Esophagus squamous epithelium (tissue), 5 donors: ENCODE results near the gene MYL6. TPM values are rescaled to one million over a fixed set of nuclear protein-coding genes. Genes with fewer than 3 reads are reported as not detected.
A peak's percentile ranks its signal among the peaks of the same experiment; 100 is the strongest.

Experiments
- DNase-seq: peaks from one replicate; lab custom pipeline; 2025; lab: John Stamatoyannopoulos, UW
- H3K27ac ChIP-seq, 4 donors: fragments of 200-600 bp; sonication (generic); one replicate each; pipeline ENCODE4 v1.5.1; 2016 to 2019; ENCODE audit warnings: mild to moderate bottlenecking in 1 of 4
- H3K27me3 ChIP-seq, 4 donors: fragments of 200-600 bp; sonication (generic); 1 replicate in 3 of 4; 2 replicates in 1 of 4; pipeline versions ENCODE4 v1.5.1 to v1.6.0; 2017 to 2021; ENCODE audit warnings: antibody characterized with exemption in 1 of 4
- H3K36me3 ChIP-seq, 3 donors: fragments of 200-600 bp; sonication (generic); one replicate each; pipeline ENCODE4 v1.5.1; 2016 to 2019
- H3K4me1 ChIP-seq, 3 donors: fragments of 200-600 bp; sonication (generic); one replicate each; pipeline ENCODE4 v1.5.1; 2017 to 2019
- H3K4me3 ChIP-seq, 4 donors: fragments of 200-600 bp; sonication (generic); 1 replicate in 3 of 4; 2 replicates in 1 of 4; pipeline ENCODE4 v1.5.1; 2016 to 2019; ENCODE audit warnings: mild to moderate bottlenecking in 2 of 4, moderate library complexity in 1 of 4
- H3K9me3 ChIP-seq, 3 donors: fragments of 200-600 bp; sonication (generic); one replicate each; pipeline ENCODE4 v1.5.1; 2016 to 2019
- CTCF ChIP-seq, 6 experiments: fragments of 450-650 bp in 4 of 6; fragments of 200-600 bp in 2 of 6; sonication (generic) in 2 of 6; IDR thresholded peaks; one replicate each; pipeline ENCODE4 v1.5.1; 2016 to 2019; ENCODE audit warnings: antibody characterized with exemption in 6 of 6, mild to moderate bottlenecking in 4 of 6, moderate library complexity in 4 of 6
- POLR2A ChIP-seq, 4 donors: fragments of 450-650 bp; IDR thresholded peaks; one replicate each; pipeline ENCODE4 v1.6.1; 2017; ENCODE audit warnings: antibody characterized with exemption in 4 of 4, mild to moderate bottlenecking in 4 of 4, moderate library complexity in 3 of 4
- WGBS, 2 donors: methylation state at CpG; one replicate each; pipeline ENCODE4 v1.1.5; 2018; 5-methylcytosine and 5-hydroxymethylcytosine counted together
- intact Hi-C: fragments of 100-400 bp; cut with DNase I; formaldehyde crosslinking; loops from one replicate; pipeline ENCODE4 v1.15.0; 2022
- total RNA-seq, 4 donors: library from RNA; depleted of rRNA; stranded (reverse); fragments of >200 nt; gene quantifications; one replicate each; pipeline ENCODE4 v1.1.0, GENCODE V29; 2016
- donor health status: DM: yes; HTN: yes; CAD: no.

Gene MYL6
- 1,000 to 10,000 TPM; 1,011 to 2,279 (median 1,490) TPM for total RNA-seq

DNA sequence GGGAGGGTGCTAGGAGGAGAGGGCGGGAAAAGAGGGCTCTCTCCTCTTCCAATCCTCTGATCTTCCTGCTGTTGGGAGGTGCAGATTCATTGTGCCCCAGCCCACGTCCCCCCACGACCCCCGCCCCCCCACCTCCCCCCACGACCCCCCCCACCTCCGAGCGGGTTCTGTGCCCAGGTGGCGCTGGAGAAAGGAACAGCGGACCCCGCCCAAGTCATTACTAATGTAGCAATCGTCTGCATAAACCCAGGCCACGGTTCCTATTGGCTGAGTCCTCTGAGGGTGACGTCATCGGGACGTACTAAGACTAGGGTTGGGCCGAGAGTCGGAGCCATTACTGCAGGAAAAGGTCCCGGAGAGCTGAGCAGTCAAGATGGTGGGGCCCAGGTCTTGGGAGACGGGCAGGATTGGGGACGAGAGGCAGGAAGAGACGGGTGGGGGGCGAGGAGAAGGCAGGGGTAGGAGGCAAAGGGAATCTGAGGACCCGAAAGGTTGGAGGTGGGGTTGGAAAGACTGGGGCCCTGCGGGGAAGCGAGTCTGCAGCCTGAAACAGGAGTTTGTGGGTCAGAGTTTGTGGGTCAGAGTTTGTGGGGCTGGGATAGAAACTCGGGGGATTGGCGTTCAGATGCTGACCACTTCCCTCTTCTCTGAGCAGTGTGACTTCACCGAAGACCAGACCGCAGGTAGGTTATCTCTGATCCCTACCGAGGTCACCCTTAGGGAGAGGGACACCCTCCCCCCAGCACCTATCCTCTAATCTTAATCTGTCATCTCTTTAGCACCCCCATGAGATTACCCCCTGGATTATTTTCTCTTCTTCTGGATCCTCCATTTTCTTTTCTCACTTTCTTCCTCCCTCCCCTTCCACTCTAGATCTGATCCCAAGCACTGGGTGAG lies at the start of gene MYL6:
TSS of gene MYL6 (plus strand) at position 331 of the 897 bp plus-strand sequence. CDS start at position 374, 43 bp downstream.
- peaks cover 27 to 61% (median 35%) of the 10 kb centered on the region in 3 donors for H3K4me1 ChIP-seq
- intact Hi-C loops = no loop called here
- peak in 2 of 6 experiments; percentile 13 to 14 for TF ChIP-seq CTCF (IDR thresholded peaks at IDR 0.05)
- TF ChIP-seq POLR2A (IDR thresholded peaks at IDR 0.05) = peak in 3 of 4 donors; percentile 99

DNA sequence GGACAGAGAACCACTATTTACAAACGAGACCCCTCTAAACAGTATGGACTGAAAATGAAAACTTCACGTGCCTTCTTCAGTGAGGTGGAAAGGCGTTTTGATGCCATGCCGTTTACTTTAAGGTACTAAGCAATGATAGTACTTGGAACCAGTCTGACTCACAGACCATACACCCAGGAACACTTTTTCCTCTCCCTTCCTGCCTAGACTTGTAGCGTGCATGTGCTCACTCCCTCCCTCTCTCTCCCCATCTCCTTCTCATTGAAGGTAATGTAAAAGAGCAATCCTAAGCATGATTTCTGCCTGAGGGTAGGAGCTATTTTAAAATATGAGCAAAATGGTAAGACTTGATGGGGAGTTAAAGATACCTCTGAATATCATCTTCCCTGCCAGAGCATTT lies 47.6 kb upstream of the MYL6 start:
- intact Hi-C loops = no loop called here
- WGBS, 2 donors = 27 to 59% methylated on average over 5 of the region's 5 CpGs
- DNase-seq = no peak
- Histone ChIP-seq H3K4me3 (no peak overlapping the region), H3K4me1 (peaks cover 3 to 48% (median 16%) of the 10 kb centered on the region in 3 donors), H3K36me3 (peaks cover 23 to 82% (median 55%) of the 10 kb centered on the region in 3 donors), H3K9me3 (no peaks in the 10 kb centered on the region), H3K27me3 (no peaks in the 10 kb centered on the region), H3K27ac (peak overlapping the region; percentile 2 to 63 (median 43))
- no peak for TF ChIP-seq CTCF (IDR thresholded peaks at IDR 0.05)
- no peak for TF ChIP-seq POLR2A (IDR thresholded peaks at IDR 0.05)

More for the DNA sequence above, at the start of gene MYL6:
- Histone ChIP-seq H3K27ac (peak within 1 kb of the TSS; percentile 93 to 100 (median 99)), H3K4me3 (peak within 1 kb of the TSS; percentile 61 to 97 (median 80)), H3K9me3 (no peaks in the 10 kb centered on the region), H3K36me3 (peaks cover 26 to 47% (median 40%) of the 10 kb centered on the region in 3 donors), H3K27me3 (no peaks in the 10 kb centered on the region)
- DNase-seq = peak; percentile 96
- 0% methylated on average over 19 to 20 of the region's 30 CpGs for WGBS, 2 donors

GRCh38 chr12:56114084-56114483 lies 44.1 kb upstream of the MYL6 start:
- intact Hi-C loops = no loop called here
- DNase-seq = no peak
- H3K27ac ChIP-seq = no peak overlapping the region
- TF ChIP-seq POLR2A (IDR thresholded peaks at IDR 0.05) = no peak
- no peak for TF ChIP-seq CTCF (IDR thresholded peaks at IDR 0.05)
- 100% methylated on average over 1 of the region's 1 CpG for WGBS, 2 donors
- peaks cover 22 to 56% (median 35%) of the 10 kb centered on the region in 3 donors for H3K36me3 ChIP-seq
- H3K27me3 ChIP-seq = no peaks in the 10 kb centered on the region
- no peaks in the 10 kb centered on the region for H3K9me3 ChIP-seq
- peaks cover 6 to 43% (median 10%) of the 10 kb centered on the region in 3 donors for H3K4me1 ChIP-seq
- no peak overlapping the region for H3K4me3 ChIP-seq

GRCh38 chr12:56115329-56115728 lies 42.8 kb upstream of the MYL6 start:
- no peak for DNase-seq
- no peak for TF ChIP-seq POLR2A (IDR thresholded peaks at IDR 0.05)
- TF ChIP-seq CTCF (IDR thresholded peaks at IDR 0.05) = no peak
- Histone ChIP-seq H3K4me1 (peaks cover 16 to 43% (median 23%) of the 10 kb centered on the region in 3 donors), H3K27ac (peak overlapping the region; percentile 88 to 98 (median 94)), H3K9me3 (no peaks in the 10 kb centered on the region), H3K36me3 (peaks cover 13 to 44% (median 28%) of the 10 kb centered on the region in 3 donors), H3K27me3 (no peaks in the 10 kb centered on the region), H3K4me3 (peak overlapping the region in 3 of 4 donors; percentile 69 to 76 (median 70))
- WGBS, 2 donors = 32% methylated on average over 10 of the region's 10 CpGs
- intact Hi-C loops = no loop called here
